Epidermal melanocyte (primary cell): ENCODE data around the gene SLC35D3.
"Not testable (repeated sequence)": the region's sequence is repeated elsewhere in the genome, so short reads cannot be mapped to it uniquely, and the experiment has no call there.

Source experiments
- DNase-seq: peaks from one replicate; pipeline ENCODE4 v3.0.0; 2011; ENCODE audit warnings: low spot score; ENCODE audit not compliant: insufficient read length

SLC35D3 gene

DNA sequence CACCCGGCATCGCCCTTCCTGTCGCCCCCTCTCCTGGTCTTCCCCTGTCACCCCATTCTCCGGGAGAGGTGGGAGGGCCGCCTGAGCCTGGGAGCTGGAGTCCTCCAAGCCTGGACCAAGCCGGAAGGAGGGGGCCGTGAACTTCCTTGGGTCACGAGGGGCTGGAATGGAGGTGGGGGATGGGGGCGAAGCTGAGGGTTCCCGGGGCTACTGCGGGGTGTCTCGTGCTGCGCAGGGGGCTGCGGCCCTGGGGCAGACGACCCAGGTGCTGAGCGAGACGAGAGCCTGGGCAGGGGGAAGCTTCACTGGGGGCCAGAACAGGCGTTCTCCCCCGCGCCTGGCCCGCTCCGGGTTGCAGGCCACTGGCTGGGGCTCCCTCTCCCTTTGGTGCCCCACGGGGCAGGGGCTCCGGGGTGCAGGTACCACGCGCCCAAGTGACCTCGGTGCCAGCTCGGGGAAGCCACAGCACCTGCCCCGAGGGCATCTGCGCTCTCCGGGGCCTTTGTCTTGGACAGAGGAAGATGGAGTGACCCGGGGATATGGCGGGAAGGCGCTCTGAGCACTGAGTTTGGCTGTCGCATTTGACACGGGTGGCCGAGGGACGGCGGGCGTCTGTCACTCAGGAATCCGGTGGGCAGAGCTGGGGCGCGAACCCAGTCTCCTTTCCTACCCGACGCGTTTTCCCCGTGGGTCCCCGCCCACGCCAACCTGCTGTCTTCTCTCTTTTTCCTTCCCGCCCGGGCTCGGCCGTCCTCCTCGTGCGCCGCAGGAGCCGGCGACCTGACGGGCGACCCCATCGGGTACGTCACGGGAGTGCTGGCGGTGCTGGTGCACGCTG, 1.2 kb downstream of the SLC35D3 start:
- DNase-seq: no peak

DNA sequence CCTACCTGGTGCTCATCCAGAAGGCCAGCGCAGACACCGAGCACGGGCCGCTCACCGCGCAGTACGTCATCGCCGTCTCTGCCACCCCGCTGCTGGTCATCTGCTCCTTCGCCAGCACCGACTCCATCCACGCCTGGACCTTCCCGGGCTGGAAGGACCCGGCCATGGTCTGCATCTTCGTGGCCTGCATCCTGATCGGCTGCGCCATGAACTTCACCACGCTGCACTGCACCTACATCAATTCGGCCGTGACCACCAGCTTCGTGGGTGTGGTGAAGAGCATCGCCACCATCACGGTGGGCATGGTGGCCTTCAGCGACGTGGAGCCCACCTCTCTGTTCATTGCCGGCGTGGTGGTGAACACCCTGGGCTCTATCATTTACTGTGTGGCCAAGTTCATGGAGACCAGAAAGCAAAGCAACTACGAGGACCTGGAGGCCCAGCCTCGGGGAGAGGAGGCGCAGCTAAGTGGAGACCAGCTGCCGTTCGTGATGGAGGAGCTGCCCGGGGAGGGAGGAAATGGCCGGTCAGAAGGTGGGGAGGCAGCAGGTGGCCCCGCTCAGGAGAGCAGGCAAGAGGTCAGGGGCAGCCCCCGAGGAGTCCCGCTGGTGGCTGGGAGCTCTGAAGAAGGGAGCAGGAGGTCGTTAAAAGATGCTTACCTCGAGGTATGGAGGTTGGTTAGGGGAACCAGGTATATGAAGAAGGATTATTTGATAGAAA, 2.0 kb downstream of the SLC35D3 start:
- no peak for DNase-seq

DNA sequence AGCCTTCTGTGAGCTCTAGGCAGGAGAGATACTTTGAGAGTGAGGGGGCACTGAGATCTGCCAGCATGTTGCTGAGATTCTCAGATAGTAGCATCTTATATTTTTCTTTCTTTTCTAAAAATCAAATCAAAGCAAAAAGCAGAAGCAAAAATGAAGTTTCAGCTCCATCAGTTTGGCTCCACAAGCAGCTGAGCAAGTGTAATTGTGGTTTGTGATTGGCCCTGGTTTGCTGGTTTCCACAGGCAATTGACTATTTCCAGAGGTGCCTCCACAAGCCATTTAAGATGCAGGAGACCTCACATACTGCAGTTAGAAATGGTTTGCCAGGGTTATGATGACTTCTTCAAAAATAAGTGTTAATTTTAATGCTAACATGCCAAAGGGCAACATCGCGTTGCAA, 4.3 kb downstream of the SLC35D3 start:
- no peak for DNase-seq

- DNase-seq: no peak
These were observed 5.2 kb downstream of the SLC35D3 start for GRCh38 chr6:136927292-136927691.

DNA sequence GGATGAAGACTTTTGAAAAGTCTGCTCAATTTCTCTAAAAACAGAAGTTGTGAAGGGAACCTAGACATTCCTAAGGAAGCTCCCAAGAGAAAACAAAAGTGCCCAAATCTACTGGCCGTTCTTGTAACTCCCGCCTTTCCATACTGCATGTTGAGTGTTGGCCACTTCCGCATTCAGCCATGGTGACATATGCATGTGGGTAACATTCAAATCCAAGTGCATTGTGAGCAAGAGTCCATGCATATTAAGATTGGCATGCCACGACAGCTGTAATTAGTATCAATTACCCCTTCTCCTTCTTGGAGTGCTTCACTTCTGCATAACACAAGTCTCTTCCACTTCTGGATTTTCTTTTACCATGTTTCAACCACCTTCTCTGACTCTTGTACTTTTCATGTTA, 8.4 kb downstream of the SLC35D3 start:
- no peak for DNase-seq

- DNase-seq: no peak
These were observed 10.5 kb downstream of the SLC35D3 start for GRCh38 chr6:136932599-136932998.

- no peak for DNase-seq
These were observed 23.0 kb downstream of the SLC35D3 start for GRCh38 chr6:136945072-136945471.

DNA sequence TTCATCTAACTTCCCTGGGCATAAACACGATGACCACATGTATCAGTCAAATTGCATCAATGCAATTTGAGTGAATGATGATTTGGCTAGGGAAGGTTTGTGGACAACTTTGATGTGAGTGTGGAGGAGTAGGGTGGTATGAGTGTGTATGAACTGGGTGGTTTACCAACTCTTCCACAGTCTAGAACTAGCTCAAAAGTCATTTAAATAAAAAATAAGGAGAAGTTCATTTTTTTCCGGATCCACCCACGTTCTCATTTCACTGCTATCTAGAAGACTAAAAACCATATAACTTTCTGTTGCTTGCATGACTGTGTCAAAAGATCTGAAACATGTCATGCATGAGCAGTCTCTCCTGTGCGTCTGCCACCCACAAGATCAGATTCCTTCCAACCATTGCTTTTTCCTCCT, 23.6 kb downstream of the SLC35D3 start:
- no peak for DNase-seq

DNA sequence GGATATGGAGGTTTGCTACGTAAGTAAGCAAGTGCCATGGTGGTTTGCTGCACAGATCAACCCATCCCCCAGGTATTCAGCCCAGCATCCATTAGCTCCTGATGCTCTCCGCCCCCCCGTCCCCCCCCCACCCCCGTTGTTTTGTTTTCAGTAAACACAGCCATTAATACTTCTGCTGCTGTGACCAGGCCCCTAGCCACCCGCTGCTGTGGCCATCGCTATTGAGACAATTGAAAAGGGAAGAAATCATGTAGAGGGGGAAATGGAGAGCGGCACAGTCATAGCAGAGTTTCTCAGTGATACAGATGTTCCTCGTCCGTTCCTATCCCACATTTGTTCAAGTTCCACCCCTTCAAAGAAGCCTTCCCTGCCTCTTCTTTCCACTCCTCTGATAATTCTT, 24.9 kb downstream of the SLC35D3 start:
- DNase-seq: no peak

DNA sequence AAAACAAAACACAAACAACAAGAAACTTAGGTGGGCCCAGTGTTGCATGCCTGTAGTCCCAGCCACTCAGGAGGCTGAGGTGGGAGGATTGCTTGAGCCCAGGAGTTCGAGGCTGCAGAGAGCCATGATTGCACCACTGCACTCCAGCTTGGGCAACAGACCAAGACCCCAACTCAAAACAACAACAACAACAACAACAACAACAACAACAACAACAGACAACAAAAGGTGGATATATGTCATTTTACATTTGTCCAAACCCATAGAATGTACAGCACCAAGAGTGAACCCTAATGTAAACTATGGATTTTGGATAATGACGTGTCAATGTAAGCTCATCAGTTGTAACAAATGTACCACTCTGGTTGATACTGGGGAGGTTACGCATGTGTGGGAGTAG, 27.9 kb downstream of the SLC35D3 start:
- DNase-seq: not testable (repeated sequence)

- no peak for DNase-seq
These were observed 28.5 kb downstream of the SLC35D3 start for GRCh38 chr6:136950436-136951126.

GRCh38 chr6:136952714-136953260, 30.7 kb downstream of the SLC35D3 start:
- no peak for DNase-seq

GRCh38 chr6:136955123-136955522, 33.0 kb downstream of the SLC35D3 start:
- DNase-seq: no peak

DNA sequence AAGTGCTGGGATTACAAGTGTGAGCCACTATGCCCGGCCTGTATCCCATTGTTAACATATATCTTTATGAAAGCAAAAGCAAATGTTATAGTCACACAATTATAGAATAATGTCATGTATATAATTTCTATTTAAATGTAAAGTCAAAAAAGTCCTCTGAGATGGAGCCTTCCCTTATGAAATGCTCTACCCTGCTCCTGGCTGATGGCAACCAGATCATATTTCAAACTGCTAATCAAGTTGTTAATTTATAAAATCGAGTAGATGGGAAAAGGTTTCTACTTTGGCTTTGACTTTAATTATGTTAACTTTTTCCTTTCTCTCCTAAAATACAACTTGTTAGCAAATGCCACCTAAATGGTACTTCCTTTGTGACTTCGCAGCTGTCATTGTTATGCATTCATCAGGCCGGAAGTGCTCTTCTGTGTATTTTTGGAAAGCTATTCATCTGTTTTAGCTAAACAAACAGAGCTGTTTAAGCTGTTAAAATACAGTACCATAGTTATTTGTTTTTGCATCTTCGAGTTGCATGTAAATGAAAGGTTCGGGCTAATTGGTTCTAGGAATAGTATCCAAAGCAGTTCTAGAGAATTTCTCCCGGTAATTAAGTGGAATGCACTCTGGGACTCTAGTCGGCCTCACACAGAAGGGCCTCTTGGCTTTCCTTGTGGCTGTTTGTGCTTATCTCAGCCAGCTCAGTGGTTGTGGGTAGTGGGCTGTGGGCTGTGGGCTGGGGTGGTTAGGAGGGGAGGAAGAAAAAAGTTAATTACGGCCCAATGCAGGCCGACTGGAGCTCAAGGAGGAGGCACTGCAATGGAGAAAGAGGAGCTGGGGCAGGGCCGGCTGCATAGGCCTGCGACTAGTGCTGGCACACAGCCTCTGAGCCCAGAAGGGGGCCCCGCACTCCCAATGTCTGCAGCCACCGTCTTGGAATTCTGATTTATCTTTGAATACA, 34.8 kb downstream of the SLC35D3 start:
- no peak for DNase-seq

DNA sequence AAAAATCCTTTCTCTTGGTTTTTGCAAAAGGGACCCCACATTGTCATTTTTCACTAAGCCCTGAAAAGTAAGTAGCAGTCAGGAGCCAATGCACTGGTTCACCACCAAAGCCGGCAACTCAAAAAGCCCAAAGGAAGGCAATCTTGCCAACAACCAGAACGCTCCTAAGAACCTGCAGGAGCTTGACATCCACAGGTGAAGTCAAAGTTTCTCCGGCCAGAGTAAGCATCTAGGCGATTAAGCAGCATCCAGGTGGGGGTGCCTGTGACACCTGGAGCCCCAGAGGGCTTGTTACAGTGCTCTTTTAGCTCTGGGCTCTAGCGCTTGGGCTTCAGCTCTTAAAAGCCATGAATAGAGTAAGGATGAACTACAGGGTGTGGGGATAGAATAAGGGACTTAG, 36.1 kb downstream of the SLC35D3 start:
- no peak for DNase-seq

DNA sequence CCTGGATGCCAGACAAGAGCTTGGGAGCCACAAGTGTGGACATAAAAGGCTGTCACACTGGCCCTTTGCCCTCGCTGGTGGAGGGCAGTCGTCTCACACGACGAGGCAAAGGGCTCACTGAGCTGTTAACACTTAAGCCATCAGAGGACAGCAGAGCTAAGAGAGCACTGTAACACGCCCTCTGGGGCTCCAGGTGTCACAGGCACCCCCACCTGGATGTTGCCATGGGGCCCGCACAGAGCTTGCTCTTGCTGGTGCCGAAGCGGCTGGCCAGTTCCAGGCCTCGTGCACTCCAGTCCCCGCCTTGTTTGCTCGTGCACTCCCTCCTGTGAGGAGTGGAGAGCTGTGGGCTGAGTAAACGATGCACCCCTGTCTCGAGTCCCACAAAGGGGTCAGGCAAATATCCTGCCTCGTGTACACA, 37.4 kb downstream of the SLC35D3 start:
- no peak for DNase-seq

DNA sequence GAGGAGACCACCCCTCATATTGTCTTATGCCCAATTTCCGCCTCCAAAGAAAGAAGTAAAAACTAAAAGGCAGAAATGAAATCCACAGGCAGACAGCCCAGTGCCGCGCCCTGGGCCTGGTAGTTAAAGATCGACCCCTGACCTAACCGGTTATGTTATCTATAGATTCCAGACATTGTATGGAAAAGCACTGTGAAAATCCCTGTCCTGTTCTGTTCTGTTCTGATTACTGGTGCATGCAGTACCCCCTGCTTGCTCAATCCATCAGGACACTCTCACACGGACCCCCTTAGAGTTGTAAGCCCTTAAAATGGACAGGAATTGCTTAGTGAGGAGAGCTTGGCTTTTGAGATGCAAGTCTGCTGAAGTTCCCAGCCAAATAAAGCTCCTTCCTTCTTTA, 37.8 kb downstream of the SLC35D3 start:
- not testable (repeated sequence) for DNase-seq

DNA sequence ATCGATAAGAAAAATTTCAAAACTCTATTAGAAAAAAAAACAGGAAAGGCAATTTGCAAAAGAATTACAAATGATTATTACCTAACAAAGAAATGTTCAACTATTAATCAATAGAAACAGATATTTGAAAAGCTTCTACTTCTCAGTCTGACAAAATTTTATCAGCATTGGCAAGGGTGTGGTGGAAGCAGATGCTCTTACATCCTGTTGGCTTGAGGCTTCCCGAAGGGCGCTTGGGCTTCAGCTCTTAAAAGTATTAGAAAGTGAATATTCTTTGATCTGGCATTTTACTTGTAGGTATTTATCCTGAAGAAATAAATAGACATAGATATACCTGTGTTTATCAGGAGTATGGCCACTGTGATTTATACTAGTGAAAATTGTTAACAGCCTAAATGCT, 38.7 kb downstream of the SLC35D3 start:
- DNase-seq: no peak

- DNase-seq: no peak
These were observed 39.7 kb downstream of the SLC35D3 start for GRCh38 chr6:136961848-136962247.

GRCh38 chr6:136962661-136963060, 40.6 kb downstream of the SLC35D3 start:
- DNase-seq: no peak

DNA sequence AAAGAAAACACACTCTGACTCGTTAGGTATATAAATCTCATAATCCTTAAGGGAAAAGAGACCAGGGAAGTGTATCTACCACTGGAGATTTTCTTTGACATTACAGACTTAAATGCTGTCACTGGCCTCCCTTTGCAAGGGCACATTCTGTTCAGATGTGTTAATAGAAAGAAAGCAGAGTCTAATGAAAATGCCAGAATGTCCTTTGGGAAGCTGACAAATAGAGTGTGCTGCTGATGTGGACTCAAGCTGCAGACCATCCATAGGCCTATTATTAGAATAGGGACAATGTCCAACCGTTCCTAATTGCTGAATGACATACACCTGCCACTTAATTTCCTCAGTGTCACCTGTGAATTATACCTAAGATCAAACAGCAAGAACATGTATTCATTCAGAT, 41.2 kb downstream of the SLC35D3 start:
- DNase-seq: no peak
